HG02588 (cell line): ENCODE results near the gene PGGT1B.

Source experiments
- ATAC-seq: cut with Tn5 transposase; IDR thresholded peaks from one replicate; pipeline ENCODE4 v1.9.1; 2021; ENCODE audit warnings: mild to moderate bottlenecking, moderate library complexity; ENCODE audit not compliant: unreplicated experiment

Gene PGGT1B

GRCh38 chr5:115181757-115182156 lies 80.9 kb downstream of the PGGT1B start:
- no peak for ATAC-seq

- ATAC-seq, result peak; percentile 61
Measured at GRCh38 chr5:115180165-115180709, 82.4 kb downstream of the PGGT1B start.

GRCh38 chr5:115179394-115180164 lies 83.1 kb downstream of the PGGT1B start:
- ATAC-seq, result peak; percentile 26

GRCh38 chr5:115179030-115179393 lies 83.7 kb downstream of the PGGT1B start:
- ATAC-seq, result no peak

- ATAC-seq, result no peak
Measured at GRCh38 chr5:115170929-115171510, 91.7 kb downstream of the PGGT1B start.

- ATAC-seq, result peak; percentile 49
Measured at GRCh38 chr5:115170134-115170928, 92.3 kb downstream of the PGGT1B start.

GRCh38 chr5:115169487-115170133 lies 93.1 kb downstream of the PGGT1B start, which contains the start of gene TRIM36:
TRIM36 (minus strand) TSS chr5:115169908; CDS start chr5:115169634, 274 bp downstream.
- peak; percentile 98 for ATAC-seq

GRCh38 chr5:115168829-115169486 lies 93.7 kb downstream of the PGGT1B start:
- no peak for ATAC-seq

- ATAC-seq, result no peak
Measured at GRCh38 chr5:115166744-115167393, 95.8 kb downstream of the PGGT1B start.

- ATAC-seq, result no peak
Measured at GRCh38 chr5:115165790-115166189, 96.9 kb downstream of the PGGT1B start.

GRCh38 chr5:115160975-115161475 lies 101.7 kb downstream of the PGGT1B start:
- no peak for ATAC-seq
